WTC11 (cell line): ENCODE measurements around the gene LYG1. TPM values are rescaled to one million over a fixed set of nuclear protein-coding genes. Genes with fewer than 3 reads are reported as not detected.

ENCODE experiments used
- ATAC-seq: fragments of 200-7000 bp; cut with Tn5 transposase; 2 replicates; pipeline ENCODE4 v1.10.0; 2021; ENCODE audit warnings: mild to moderate bottlenecking, moderate library complexity
- CTCF ChIA-PET: fragments of 300-600 bp; sonication (Branson Sonifier 250); formaldehyde crosslinking; loops from one replicate; lab custom pipeline; 2021; ENCODE audit warnings: antibody characterized with exemption; lab: Charles Lee
- POLR2A ChIA-PET: fragments of 350-600 bp; sonication (Branson Sonifier 250); formaldehyde crosslinking; loops from one replicate; lab custom pipeline; 2021; ENCODE audit warnings: antibody characterized with exemption; lab: Charles Lee
- DNase-seq: peaks from one replicate; pipeline ENCODE4 v3.0.0; 2021; ENCODE audit warnings: low spot score
- H3K27ac Mint-ChIP-seq: 2 replicates; pipeline ENCODE4 v1.8.0; 2021; ENCODE audit warnings: mixed read lengths
- H3K27me3 Mint-ChIP-seq: 2 replicates; pipeline ENCODE4 v1.8.0; 2021; ENCODE audit warnings: low read depth, mild to moderate bottlenecking, moderate library complexity, mixed read lengths
- H3K36me3 Mint-ChIP-seq: 2 replicates; pipeline ENCODE4 v1.8.0; 2021; ENCODE audit warnings: mixed read lengths
- H3K4me1 Mint-ChIP-seq: 2 replicates; pipeline ENCODE4 v1.8.0; 2022; ENCODE audit warnings: mixed read lengths
- H3K4me3 Mint-ChIP-seq: 2 replicates; pipeline ENCODE4 v1.8.0; 2021; ENCODE audit warnings: mild to moderate bottlenecking, moderate library complexity, mixed read lengths
- H3K9me3 Mint-ChIP-seq: 2 replicates; pipeline ENCODE4 v1.8.0; 2021; ENCODE audit warnings: mixed read lengths
- E2F1 ChIP-seq: sonication (generic); formaldehyde crosslinking; IDR thresholded peaks from 2 replicates; pipeline ENCODE4 v1.8.0; 2022; ENCODE audit warnings: mild to moderate bottlenecking, missing genetic modification reagents
- E2F4 ChIP-seq: sonication (generic); formaldehyde crosslinking; IDR thresholded peaks from 2 replicates; pipeline ENCODE4 v1.8.1; 2022; ENCODE audit warnings: low read depth, mild to moderate bottlenecking, moderate library complexity, missing genetic modification reagents, borderline replicate concordance
- E2F5 ChIP-seq: sonication (generic); formaldehyde crosslinking; IDR thresholded peaks from 2 replicates; pipeline ENCODE4 v1.8.1; 2022; ENCODE audit warnings: mild to moderate bottlenecking, moderate library complexity, missing genetic modification reagents
- ERG ChIP-seq: fragments of 250-450 bp; sonication (Bioruptor Pico); IDR thresholded peaks from 2 replicates; pipeline ENCODE4 v1.8.0; 2021; ENCODE audit warnings: mild to moderate bottlenecking
- GABPB1 ChIP-seq: sonication (generic); formaldehyde crosslinking; IDR thresholded peaks from 2 replicates; pipeline ENCODE4 v1.8.1; 2023; ENCODE audit warnings: mild to moderate bottlenecking, missing genetic modification reagents
- JAZF1 ChIP-seq: fragments of 250-450 bp; sonication (Bioruptor Pico); IDR thresholded peaks from 2 replicates; pipeline ENCODE4 v1.9.0; 2021; ENCODE audit warnings: moderate library complexity, mild to moderate bottlenecking, inconsistent platforms
- JUN ChIP-seq: sonication (generic); formaldehyde crosslinking; IDR thresholded peaks from 2 replicates; pipeline ENCODE4 v1.8.0; 2023; ENCODE audit warnings: mild to moderate bottlenecking, missing genetic modification reagents
- MLX ChIP-seq: sonication (generic); formaldehyde crosslinking; IDR thresholded peaks from 2 replicates; pipeline ENCODE4 v1.8.1; 2023; ENCODE audit warnings: mild to moderate bottlenecking, missing genetic modification reagents, moderate library complexity
- MXD4 ChIP-seq: fragments of 250-450 bp; sonication (Bioruptor Pico); IDR thresholded peaks from 2 replicates; pipeline ENCODE4 v1.8.0; 2021; ENCODE audit warnings: mild to moderate bottlenecking, moderate library complexity, borderline replicate concordance
- NR2C2 ChIP-seq: sonication (generic); formaldehyde crosslinking; IDR thresholded peaks from 2 replicates; pipeline ENCODE4 v1.8.0; 2022; ENCODE audit warnings: mild to moderate bottlenecking, missing genetic modification reagents
- TEAD4 ChIP-seq: sonication (generic); formaldehyde crosslinking; IDR thresholded peaks from 2 replicates; pipeline ENCODE4 v1.8.0; 2022; ENCODE audit warnings: mild to moderate bottlenecking, missing genetic modification reagents
- ZBTB43 ChIP-seq: sonication (generic); formaldehyde crosslinking; IDR thresholded peaks from 2 replicates; pipeline ENCODE4 v1.8.1; 2023; ENCODE audit warnings: mild to moderate bottlenecking, missing genetic modification reagents
- ZNF138 ChIP-seq: sonication (generic); formaldehyde crosslinking; conservative IDR thresholded peaks from 2 replicates; pipeline ENCODE4 v1.8.1; 2022; ENCODE audit warnings: mild to moderate bottlenecking, moderate library complexity, missing genetic modification reagents
- ZNF219 ChIP-seq: sonication (generic); formaldehyde crosslinking; IDR thresholded peaks from 2 replicates; pipeline ENCODE4 v1.8.0; 2023; ENCODE audit warnings: missing genetic modification reagents, mild to moderate bottlenecking, borderline replicate concordance
- ZNF281 ChIP-seq: sonication (generic); formaldehyde crosslinking; IDR thresholded peaks from 2 replicates; pipeline ENCODE4 v1.8.0; 2023; ENCODE audit warnings: mild to moderate bottlenecking, missing genetic modification reagents
- ZNF317 ChIP-seq: sonication (generic); formaldehyde crosslinking; IDR thresholded peaks from 2 replicates; pipeline ENCODE4 v1.8.1; 2023; ENCODE audit warnings: low read depth, mild to moderate bottlenecking, moderate library complexity, missing genetic modification reagents, borderline replicate concordance
- total RNA-seq: library from RNA; stranded (reverse); gene quantifications from 3 replicates; pipeline ENCODE4 v1.2.3, GENCODE V29; 2021

The LYG1 gene
- total RNA-seq, 1 experiment from 2014 or later: 0.35 TPM

- H3K27ac Mint-ChIP-seq: no peak overlapping the region
Measured at GRCh38 chr2:99336804-99337112, 35.8 kb upstream of the LYG1 start.

GRCh38 chr2:99335911-99336803 is 35.2 kb upstream of the LYG1 start, which contains the start of gene TXNDC9:
TXNDC9 (minus strand) TSS chr2:99336333; CDS start chr2:99333210, 3,123 bp downstream.
- POLR2A ChIA-PET: interaction anchor here (0.5 to 2.6 kb wide), 10 partner anchors 11 to 1862 kb away, joined by 3 to 7 read pairs (median 4); no protein-coding TSS in a partner anchor
- H3K27ac Mint-ChIP-seq: no peak within 1 kb of the TSS
- CTCF ChIA-PET: interaction anchor here (1.1 to 2.4 kb wide), 9 partner anchors 19 to 924 kb away, joined by 3 to 9 read pairs (median 4); partner anchors contain the start of genes MITD1, MRPL30 and REV1
- H3K4me3 Mint-ChIP-seq: no peak within 1 kb of the TSS
- DNase-seq: peak; percentile 98
- no peaks in the 10 kb centered on the region for H3K27me3 Mint-ChIP-seq
- H3K36me3 Mint-ChIP-seq: peaks cover 18% of the 10 kb centered on the region
- peak; percentile 88 for ATAC-seq
- H3K9me3 Mint-ChIP-seq: no peaks in the 10 kb centered on the region
- peaks cover 16% of the 10 kb centered on the region for H3K4me1 Mint-ChIP-seq
- TF ChIP-seq E2F1 (CRISPR knock-in tag): no peak
- TF ChIP-seq E2F5 (CRISPR knock-in tag): 0 out of 2 replicates have a peak, but pooled peaks have one; percentile 48
- no peak for TF ChIP-seq NR2C2 (CRISPR knock-in tag)
- no peak for TF ChIP-seq MLX (CRISPR knock-in tag)
- TF ChIP-seq JUN (CRISPR knock-in tag): no peak
- TF ChIP-seq MXD4 (CRISPR knock-in tag): no peak
- no peak for TF ChIP-seq ZNF219 (CRISPR knock-in tag)
- TF ChIP-seq E2F4 (CRISPR knock-in tag): no peak

More at GRCh38 chr2:99336804-99337112, 35.8 kb upstream of the LYG1 start:
- H3K4me1 Mint-ChIP-seq: peaks cover 16% of the 10 kb centered on the region
- H3K9me3 Mint-ChIP-seq: no peaks in the 10 kb centered on the region
- ChIA-PET CTCF (interaction anchor here (0.7 to 2.4 kb wide), 9 partner anchors 20 to 924 kb away, joined by 3 to 9 read pairs (median 4); partner anchors contain the start of gene REV1), POLR2A (interaction anchor here (1.1 to 2.6 kb wide), 7 partner anchors 28 to 196 kb away, joined by 3 to 7 read pairs (median 4); partner anchors contain the start of genes LIPT1 and TSGA10)
- ATAC-seq: peak; percentile 14
- no peak for DNase-seq
- H3K27me3 Mint-ChIP-seq: no peaks in the 10 kb centered on the region
- TF ChIP-seq GABPB1 (CRISPR knock-in tag) (no peak), TEAD4 (no peak), ZBTB43 (CRISPR knock-in tag) (no peak), ZNF317 (CRISPR knock-in tag) (no peak), JAZF1 (CRISPR knock-in tag) (no peak), ERG (CRISPR knock-in tag) (no peak), ZNF138 (CRISPR knock-in tag) (no peak), ZNF281 (no peak)
- H3K4me3 Mint-ChIP-seq: no peak overlapping the region
- H3K36me3 Mint-ChIP-seq: peaks cover 16% of the 10 kb centered on the region
